WTC11 (cell line): ENCODE measurements around the gene NECTIN1. TPM values are rescaled to one million over a fixed set of nuclear protein-coding genes. Genes with fewer than 3 reads are reported as not detected.

ENCODE experiments used
- CREM ChIP-seq: sonication (generic); formaldehyde crosslinking; IDR thresholded peaks from 2 replicates; pipeline ENCODE4 v1.8.1; 2022; ENCODE audit warnings: mild to moderate bottlenecking, missing genetic modification reagents, moderate library complexity
- FOXJ3 ChIP-seq: sonication (generic); formaldehyde crosslinking; IDR thresholded peaks from 2 replicates; pipeline ENCODE4 v1.9.0; 2021; ENCODE audit warnings: missing genetic modification reagents, mild to moderate bottlenecking, borderline replicate concordance
- HMGA2 ChIP-seq: fragments of 250-450 bp; sonication (Bioruptor Pico); IDR thresholded peaks from 2 replicates; pipeline ENCODE4 v1.4.0; 2021; ENCODE audit warnings: mild to moderate bottlenecking, moderate library complexity
- KAT7 ChIP-seq: sonication (generic); formaldehyde crosslinking; IDR thresholded peaks from 2 replicates; pipeline ENCODE4 v1.8.1; 2023; ENCODE audit warnings: missing genetic modification reagents, mild to moderate bottlenecking, borderline replicate concordance
- NFYB ChIP-seq: sonication (generic); formaldehyde crosslinking; conservative IDR thresholded peaks from 2 replicates; pipeline ENCODE4 v1.8.0; 2022; ENCODE audit warnings: low read depth, missing genetic modification reagents
- SP1 ChIP-seq: sonication (generic); formaldehyde crosslinking; conservative IDR thresholded peaks from 2 replicates; pipeline ENCODE4 v1.8.1; 2022; ENCODE audit warnings: missing genetic modification reagents
- ZNF671 ChIP-seq: fragments of 250-450 bp; sonication (Bioruptor Pico); IDR thresholded peaks from 2 replicates; pipeline ENCODE4 v1.8.0; 2021; ENCODE audit warnings: mild to moderate bottlenecking
- total RNA-seq: library from RNA; stranded (reverse); gene quantifications from 3 replicates; pipeline ENCODE4 v1.2.3, GENCODE V29; 2021
- TF ChIP-seq, protein P1 (sequence below): sonication (generic); formaldehyde crosslinking; IDR thresholded peaks from 2 replicates; pipeline ENCODE4 v1.8.0; 2022; ENCODE audit warnings: missing genetic modification reagents
- TF ChIP-seq, protein P2 (sequence below): fragments of 250-450 bp; sonication (Bioruptor Pico); IDR thresholded peaks from 2 replicates; pipeline ENCODE4 v1.9.0; 2021; ENCODE audit warnings: mild to moderate bottlenecking
- TF ChIP-seq, protein P3 (sequence below): fragments of 250-450 bp; sonication (Bioruptor Pico); IDR thresholded peaks from 2 replicates; pipeline ENCODE4 v1.9.0; 2021; ENCODE audit warnings: mild to moderate bottlenecking, borderline replicate concordance
- TF ChIP-seq, protein P4 (sequence below): sonication (generic); formaldehyde crosslinking; IDR thresholded peaks from 2 replicates; pipeline ENCODE4 v1.8.0; 2023; ENCODE audit warnings: missing genetic modification reagents, mild to moderate bottlenecking, borderline replicate concordance
- TF ChIP-seq, protein P5 (sequence below): fragments of 250-450 bp; sonication (Bioruptor Pico); IDR thresholded peaks from 2 replicates; pipeline ENCODE4 v2.1.2; 2022; ENCODE audit warnings: mild to moderate bottlenecking, moderate library complexity

The NECTIN1 gene
- total RNA-seq, 1 experiment from 2014 or later, result 86.2 TPM

DNA sequence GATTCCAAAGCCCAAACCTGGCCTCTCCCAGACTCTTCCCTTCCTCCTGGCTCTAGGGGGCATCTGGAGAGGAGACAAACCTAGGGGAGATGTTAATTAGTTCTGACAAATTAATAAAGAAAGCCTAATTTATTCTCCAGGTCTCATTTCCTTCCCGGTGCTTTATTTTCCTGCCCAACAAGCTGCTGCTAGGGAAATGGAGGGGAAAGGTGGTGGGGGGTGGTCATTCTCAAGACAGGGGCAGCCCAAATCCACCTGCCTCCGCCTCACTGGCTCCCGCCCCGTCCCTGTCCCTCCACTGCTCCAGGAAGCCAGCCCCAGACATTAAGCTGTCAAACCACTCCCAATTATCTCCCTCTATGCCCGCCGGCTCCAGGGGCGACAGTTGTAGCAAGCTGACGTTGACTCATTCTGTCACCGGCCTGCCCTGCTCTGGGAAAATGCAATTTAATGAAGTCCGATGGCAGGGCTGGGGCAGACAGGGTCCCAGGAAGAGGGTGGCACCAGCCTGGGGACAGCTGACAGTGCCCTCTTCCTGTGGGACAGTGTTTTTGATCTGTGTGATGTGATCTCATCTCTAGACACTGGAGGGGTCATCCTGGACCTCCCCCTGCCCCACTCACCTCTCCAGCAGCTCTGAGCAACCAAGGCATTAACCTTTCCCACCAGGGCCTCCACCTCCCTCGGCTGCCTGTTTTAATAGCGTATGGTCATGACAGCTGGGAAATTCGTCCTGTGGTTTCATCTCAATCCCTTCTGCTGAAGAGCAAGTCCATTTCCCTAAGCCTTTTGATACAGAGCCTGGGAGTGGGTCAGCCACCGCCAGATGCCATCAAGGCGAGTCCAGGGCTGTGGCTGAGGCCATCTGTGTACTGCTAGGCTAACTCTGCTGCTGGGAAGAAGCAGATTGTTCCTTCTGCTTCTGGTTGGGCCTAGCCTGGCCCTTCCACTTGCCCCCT lies 27.1 kb downstream of the NECTIN1 start (continued):
- TF ChIP-seq, protein P1, sequence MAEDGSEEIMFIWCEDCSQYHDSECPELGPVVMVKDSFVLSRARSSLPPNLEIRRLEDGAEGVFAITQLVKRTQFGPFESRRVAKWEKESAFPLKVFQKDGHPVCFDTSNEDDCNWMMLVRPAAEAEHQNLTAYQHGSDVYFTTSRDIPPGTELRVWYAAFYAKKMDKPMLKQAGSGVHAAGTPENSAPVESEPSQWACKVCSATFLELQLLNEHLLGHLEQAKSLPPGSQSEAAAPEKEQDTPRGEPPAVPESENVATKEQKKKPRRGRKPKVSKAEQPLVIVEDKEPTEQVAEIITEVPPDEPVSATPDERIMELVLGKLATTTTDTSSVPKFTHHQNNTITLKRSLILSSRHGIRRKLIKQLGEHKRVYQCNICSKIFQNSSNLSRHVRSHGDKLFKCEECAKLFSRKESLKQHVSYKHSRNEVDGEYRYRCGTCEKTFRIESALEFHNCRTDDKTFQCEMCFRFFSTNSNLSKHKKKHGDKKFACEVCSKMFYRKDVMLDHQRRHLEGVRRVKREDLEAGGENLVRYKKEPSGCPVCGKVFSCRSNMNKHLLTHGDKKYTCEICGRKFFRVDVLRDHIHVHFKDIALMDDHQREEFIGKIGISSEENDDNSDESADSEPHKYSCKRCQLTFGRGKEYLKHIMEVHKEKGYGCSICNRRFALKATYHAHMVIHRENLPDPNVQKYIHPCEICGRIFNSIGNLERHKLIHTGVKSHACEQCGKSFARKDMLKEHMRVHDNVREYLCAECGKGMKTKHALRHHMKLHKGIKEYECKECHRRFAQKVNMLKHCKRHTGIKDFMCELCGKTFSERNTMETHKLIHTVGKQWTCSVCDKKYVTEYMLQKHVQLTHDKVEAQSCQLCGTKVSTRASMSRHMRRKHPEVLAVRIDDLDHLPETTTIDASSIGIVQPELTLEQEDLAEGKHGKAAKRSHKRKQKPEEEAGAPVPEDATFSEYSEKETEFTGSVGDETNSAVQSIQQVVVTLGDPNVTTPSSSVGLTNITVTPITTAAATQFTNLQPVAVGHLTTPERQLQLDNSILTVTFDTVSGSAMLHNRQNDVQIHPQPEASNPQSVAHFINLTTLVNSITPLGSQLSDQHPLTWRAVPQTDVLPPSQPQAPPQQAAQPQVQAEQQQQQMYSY (CRISPR knock-in tag), result no peak
- TF ChIP-seq KAT7 (CRISPR knock-in tag) (no peak), CREM (no peak), ZNF671 (CRISPR knock-in tag) (no peak), NFYB (no peak), FOXJ3 (CRISPR knock-in tag) (no peak), SP1 (CRISPR knock-in tag) (no peak), HMGA2 (CRISPR knock-in tag) (no peak)
- TF ChIP-seq, protein P2, sequence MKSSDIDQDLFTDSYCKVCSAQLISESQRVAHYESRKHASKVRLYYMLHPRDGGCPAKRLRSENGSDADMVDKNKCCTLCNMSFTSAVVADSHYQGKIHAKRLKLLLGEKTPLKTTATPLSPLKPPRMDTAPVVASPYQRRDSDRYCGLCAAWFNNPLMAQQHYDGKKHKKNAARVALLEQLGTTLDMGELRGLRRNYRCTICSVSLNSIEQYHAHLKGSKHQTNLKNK, result no peak
- TF ChIP-seq, protein P3, sequence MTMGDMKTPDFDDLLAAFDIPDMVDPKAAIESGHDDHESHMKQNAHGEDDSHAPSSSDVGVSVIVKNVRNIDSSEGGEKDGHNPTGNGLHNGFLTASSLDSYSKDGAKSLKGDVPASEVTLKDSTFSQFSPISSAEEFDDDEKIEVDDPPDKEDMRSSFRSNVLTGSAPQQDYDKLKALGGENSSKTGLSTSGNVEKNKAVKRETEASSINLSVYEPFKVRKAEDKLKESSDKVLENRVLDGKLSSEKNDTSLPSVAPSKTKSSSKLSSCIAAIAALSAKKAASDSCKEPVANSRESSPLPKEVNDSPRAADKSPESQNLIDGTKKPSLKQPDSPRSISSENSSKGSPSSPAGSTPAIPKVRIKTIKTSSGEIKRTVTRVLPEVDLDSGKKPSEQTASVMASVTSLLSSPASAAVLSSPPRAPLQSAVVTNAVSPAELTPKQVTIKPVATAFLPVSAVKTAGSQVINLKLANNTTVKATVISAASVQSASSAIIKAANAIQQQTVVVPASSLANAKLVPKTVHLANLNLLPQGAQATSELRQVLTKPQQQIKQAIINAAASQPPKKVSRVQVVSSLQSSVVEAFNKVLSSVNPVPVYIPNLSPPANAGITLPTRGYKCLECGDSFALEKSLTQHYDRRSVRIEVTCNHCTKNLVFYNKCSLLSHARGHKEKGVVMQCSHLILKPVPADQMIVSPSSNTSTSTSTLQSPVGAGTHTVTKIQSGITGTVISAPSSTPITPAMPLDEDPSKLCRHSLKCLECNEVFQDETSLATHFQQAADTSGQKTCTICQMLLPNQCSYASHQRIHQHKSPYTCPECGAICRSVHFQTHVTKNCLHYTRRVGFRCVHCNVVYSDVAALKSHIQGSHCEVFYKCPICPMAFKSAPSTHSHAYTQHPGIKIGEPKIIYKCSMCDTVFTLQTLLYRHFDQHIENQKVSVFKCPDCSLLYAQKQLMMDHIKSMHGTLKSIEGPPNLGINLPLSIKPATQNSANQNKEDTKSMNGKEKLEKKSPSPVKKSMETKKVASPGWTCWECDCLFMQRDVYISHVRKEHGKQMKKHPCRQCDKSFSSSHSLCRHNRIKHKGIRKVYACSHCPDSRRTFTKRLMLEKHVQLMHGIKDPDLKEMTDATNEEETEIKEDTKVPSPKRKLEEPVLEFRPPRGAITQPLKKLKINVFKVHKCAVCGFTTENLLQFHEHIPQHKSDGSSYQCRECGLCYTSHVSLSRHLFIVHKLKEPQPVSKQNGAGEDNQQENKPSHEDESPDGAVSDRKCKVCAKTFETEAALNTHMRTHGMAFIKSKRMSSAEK, result no peak
- TF ChIP-seq, protein P4, sequence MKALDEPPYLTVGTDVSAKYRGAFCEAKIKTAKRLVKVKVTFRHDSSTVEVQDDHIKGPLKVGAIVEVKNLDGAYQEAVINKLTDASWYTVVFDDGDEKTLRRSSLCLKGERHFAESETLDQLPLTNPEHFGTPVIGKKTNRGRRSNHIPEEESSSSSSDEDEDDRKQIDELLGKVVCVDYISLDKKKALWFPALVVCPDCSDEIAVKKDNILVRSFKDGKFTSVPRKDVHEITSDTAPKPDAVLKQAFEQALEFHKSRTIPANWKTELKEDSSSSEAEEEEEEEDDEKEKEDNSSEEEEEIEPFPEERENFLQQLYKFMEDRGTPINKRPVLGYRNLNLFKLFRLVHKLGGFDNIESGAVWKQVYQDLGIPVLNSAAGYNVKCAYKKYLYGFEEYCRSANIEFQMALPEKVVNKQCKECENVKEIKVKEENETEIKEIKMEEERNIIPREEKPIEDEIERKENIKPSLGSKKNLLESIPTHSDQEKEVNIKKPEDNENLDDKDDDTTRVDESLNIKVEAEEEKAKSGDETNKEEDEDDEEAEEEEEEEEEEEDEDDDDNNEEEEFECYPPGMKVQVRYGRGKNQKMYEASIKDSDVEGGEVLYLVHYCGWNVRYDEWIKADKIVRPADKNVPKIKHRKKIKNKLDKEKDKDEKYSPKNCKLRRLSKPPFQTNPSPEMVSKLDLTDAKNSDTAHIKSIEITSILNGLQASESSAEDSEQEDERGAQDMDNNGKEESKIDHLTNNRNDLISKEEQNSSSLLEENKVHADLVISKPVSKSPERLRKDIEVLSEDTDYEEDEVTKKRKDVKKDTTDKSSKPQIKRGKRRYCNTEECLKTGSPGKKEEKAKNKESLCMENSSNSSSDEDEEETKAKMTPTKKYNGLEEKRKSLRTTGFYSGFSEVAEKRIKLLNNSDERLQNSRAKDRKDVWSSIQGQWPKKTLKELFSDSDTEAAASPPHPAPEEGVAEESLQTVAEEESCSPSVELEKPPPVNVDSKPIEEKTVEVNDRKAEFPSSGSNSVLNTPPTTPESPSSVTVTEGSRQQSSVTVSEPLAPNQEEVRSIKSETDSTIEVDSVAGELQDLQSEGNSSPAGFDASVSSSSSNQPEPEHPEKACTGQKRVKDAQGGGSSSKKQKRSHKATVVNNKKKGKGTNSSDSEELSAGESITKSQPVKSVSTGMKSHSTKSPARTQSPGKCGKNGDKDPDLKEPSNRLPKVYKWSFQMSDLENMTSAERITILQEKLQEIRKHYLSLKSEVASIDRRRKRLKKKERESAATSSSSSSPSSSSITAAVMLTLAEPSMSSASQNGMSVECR (CRISPR knock-in tag), result no peak
- TF ChIP-seq, protein P5, sequence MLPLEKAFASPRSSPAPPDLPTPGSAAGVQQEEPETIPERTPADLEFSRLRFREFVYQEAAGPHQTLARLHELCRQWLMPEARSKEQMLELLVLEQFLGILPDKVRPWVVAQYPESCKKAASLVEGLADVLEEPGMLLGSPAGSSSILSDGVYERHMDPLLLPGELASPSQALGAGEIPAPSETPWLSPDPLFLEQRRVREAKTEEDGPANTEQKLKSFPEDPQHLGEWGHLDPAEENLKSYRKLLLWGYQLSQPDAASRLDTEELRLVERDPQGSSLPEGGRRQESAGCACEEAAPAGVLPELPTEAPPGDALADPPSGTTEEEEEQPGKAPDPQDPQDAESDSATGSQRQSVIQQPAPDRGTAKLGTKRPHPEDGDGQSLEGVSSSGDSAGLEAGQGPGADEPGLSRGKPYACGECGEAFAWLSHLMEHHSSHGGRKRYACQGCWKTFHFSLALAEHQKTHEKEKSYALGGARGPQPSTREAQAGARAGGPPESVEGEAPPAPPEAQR (CRISPR knock-in tag), result no peak
